ENCODE results near the gene KLHL15. TPM values are rescaled to one million over a fixed set of nuclear protein-coding genes. Genes with fewer than 3 reads are reported as not detected.

KLHL15 gene
- total RNA-seq, 1 donor from 2014 or later, result 3.4 TPM

GRCh38 chrX:24017674-24018073 lies 9.3 kb downstream of the KLHL15 start:
- no peak for TF ChIP-seq CTCF (conservative IDR thresholded peaks at IDR 0.05; ENCODE audit: low read depth, low read length)
- DNase-seq (ENCODE audit: low read depth), result no peak
- H3K4me3 ChIP-seq (ENCODE audit: low read depth, low read length), result no peak overlapping the region

GRCh38 chrX:24014388-24015018 lies 12.5 kb downstream of the KLHL15 start:
- no peak for TF ChIP-seq CTCF (conservative IDR thresholded peaks at IDR 0.05; ENCODE audit: low read depth, low read length)
- no peak overlapping the region for H3K4me3 ChIP-seq (ENCODE audit: low read depth, low read length)
- DNase-seq (ENCODE audit: low read depth), result no peak

GRCh38 chrX:24012266-24012665 lies 14.7 kb downstream of the KLHL15 start:
- no peak for DNase-seq (ENCODE audit: low read depth)
- H3K4me3 ChIP-seq (ENCODE audit: low read depth, low read length), result no peak overlapping the region
- TF ChIP-seq CTCF (conservative IDR thresholded peaks at IDR 0.05; ENCODE audit: low read depth, low read length), result no peak

GRCh38 chrX:24005867-24006266 lies 21.1 kb downstream of the KLHL15 start:
- no peak overlapping the region for H3K4me3 ChIP-seq (ENCODE audit: low read depth, low read length)
- DNase-seq (ENCODE audit: low read depth), result no peak
- TF ChIP-seq CTCF (conservative IDR thresholded peaks at IDR 0.05; ENCODE audit: low read depth, low read length), result no peak

GRCh38 chrX:24005028-24005427 lies 22.0 kb downstream of the KLHL15 start:
- no peak for TF ChIP-seq CTCF (conservative IDR thresholded peaks at IDR 0.05; ENCODE audit: low read depth, low read length)
- H3K4me3 ChIP-seq (ENCODE audit: low read depth, low read length), result no peak overlapping the region
- DNase-seq (ENCODE audit: low read depth), result no peak

GRCh38 chrX:24002792-24003191 lies 24.2 kb downstream of the KLHL15 start:
- no peak overlapping the region for H3K4me3 ChIP-seq (ENCODE audit: low read depth, low read length)
- DNase-seq (ENCODE audit: low read depth), result no peak
- no peak for TF ChIP-seq CTCF (conservative IDR thresholded peaks at IDR 0.05; ENCODE audit: low read depth, low read length)

- no peak for DNase-seq (ENCODE audit: low read depth)
- no peak for TF ChIP-seq CTCF (conservative IDR thresholded peaks at IDR 0.05; ENCODE audit: low read depth, low read length)
- H3K4me3 ChIP-seq (ENCODE audit: low read depth, low read length), result no peak overlapping the region
Measured at GRCh38 chrX:24002167-24002566, 24.8 kb downstream of the KLHL15 start.

Data from epithelial cell of proximal tubule (primary cell).